ENCODE data around the gene LRRC9. TPM values are rescaled to one million over a fixed set of nuclear protein-coding genes. Genes with fewer than 3 reads are reported as not detected.

Gene LRRC9
- total RNA-seq, 3 donors from 2014 or later (not counting 1 experiment from before 2014, with no cell fraction given) = not detected

DNA sequence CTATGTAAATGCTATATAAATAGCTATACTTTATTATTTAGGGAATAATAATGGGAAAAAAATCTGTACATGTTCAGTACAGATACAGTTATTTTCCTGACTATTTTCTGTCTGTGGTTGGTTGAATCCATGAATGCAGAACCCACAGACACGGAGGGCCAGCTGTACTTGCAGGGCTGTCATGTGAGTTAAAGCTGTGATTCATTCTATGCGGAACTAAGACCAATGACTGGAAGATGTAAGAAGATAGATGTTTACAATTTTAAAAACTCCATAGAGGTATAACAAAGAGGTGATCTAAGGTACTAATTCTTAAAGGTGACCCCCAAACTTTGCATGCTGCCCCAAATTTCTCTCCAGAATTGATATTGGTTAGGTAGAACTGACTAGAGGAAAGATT lies 186.4 kb downstream of the LRRC9 start:
- H3K36me3 ChIP-seq (ENCODE audit: control insufficient read depth, insufficient read depth, low read length) = peaks cover 12% of the 10 kb centered on the region
- H3K27ac ChIP-seq (ENCODE audit: low read length) = no peak overlapping the region
- no peaks in the 10 kb centered on the region for H3K27me3 ChIP-seq (ENCODE audit: control insufficient read depth, insufficient read depth, low read length)
- H3K27ac Mint-ChIP-seq = peak overlapping the region in 1 of 2 donors; percentile 27
- H3K9me3 ChIP-seq (ENCODE audit: control insufficient read depth, insufficient read depth, low read length) = no peaks in the 10 kb centered on the region
- TF ChIP-seq, protein P1, sequence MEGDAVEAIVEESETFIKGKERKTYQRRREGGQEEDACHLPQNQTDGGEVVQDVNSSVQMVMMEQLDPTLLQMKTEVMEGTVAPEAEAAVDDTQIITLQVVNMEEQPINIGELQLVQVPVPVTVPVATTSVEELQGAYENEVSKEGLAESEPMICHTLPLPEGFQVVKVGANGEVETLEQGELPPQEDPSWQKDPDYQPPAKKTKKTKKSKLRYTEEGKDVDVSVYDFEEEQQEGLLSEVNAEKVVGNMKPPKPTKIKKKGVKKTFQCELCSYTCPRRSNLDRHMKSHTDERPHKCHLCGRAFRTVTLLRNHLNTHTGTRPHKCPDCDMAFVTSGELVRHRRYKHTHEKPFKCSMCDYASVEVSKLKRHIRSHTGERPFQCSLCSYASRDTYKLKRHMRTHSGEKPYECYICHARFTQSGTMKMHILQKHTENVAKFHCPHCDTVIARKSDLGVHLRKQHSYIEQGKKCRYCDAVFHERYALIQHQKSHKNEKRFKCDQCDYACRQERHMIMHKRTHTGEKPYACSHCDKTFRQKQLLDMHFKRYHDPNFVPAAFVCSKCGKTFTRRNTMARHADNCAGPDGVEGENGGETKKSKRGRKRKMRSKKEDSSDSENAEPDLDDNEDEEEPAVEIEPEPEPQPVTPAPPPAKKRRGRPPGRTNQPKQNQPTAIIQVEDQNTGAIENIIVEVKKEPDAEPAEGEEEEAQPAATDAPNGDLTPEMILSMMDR (IDR thresholded peaks at IDR 0.05) = no peak
- H3K27me3 Mint-ChIP-seq (ENCODE audit: low read depth in 2 of 2) = no peaks in the 10 kb centered on the region
- peaks cover 58 to 63% of the 10 kb centered on the region in 2 donors for H3K4me1 Mint-ChIP-seq
- DNase-seq (no peak), ATAC-seq (no peak)
- no peak overlapping the region for H3K4me3 ChIP-seq (ENCODE audit: low read length)
- no peaks in the 10 kb centered on the region for H3K9me3 Mint-ChIP-seq
- peaks cover 8% of the 10 kb centered on the region for H3K36me3 Mint-ChIP-seq
- H3K4me3 Mint-ChIP-seq = no peak overlapping the region
- intact Hi-C loops (cut with micrococcal nuclease) = no loop called here
- 61% methylated on average over 2 of the region's 2 CpGs for WGBS (ENCODE audit: insufficient coverage)
- H3K4me1 ChIP-seq (ENCODE audit: control insufficient read depth, insufficient read depth, low read length) = no peaks in the 10 kb centered on the region

DNA sequence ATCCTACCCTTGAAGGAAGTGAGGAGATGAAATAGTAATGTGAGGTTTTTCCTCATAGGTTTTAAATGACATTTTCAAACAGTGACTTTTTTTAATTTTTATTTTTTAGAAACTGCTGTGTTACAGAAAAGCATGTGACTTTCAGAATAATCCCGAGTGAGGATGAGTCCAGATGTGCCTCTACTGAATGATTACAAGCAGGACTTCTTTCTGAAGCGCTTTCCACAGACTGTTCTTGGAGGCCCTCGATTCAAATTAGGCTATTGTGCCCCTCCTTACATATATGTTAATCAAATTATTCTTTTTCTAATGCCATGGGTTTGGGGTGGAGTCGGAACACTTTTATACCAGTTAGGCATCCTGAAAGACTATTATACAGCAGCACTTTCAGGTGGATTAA lies 187.5 kb downstream of the LRRC9 start:
- Mint-ChIP-seq H3K27me3 (ENCODE audit: low read depth in 2 of 2) (no peaks in the 10 kb centered on the region), H3K4me1 (peaks cover 50 to 53% of the 10 kb centered on the region in 2 donors), H3K27ac (peak overlapping the region; percentile 49 to 67), H3K9me3 (no peaks in the 10 kb centered on the region), H3K4me3 (no peak overlapping the region), H3K36me3 (peaks cover 8% of the 10 kb centered on the region)
- H3K27ac ChIP-seq (ENCODE audit: low read length) = no peak overlapping the region
- intact Hi-C loops (cut with micrococcal nuclease) = no loop called here
- H3K36me3 ChIP-seq (ENCODE audit: control insufficient read depth, insufficient read depth, low read length) = peaks cover 12% of the 10 kb centered on the region
- no peak overlapping the region for H3K4me3 ChIP-seq (ENCODE audit: low read length)
- ATAC-seq (no peak), DNase-seq (no peak)
- no peaks in the 10 kb centered on the region for H3K27me3 ChIP-seq (ENCODE audit: control insufficient read depth, insufficient read depth, low read length)
- TF ChIP-seq, protein P1 (IDR thresholded peaks at IDR 0.05) = no peak
- WGBS (ENCODE audit: insufficient coverage) = 88% methylated on average over 3 of the region's 4 CpGs
- H3K9me3 ChIP-seq (ENCODE audit: control insufficient read depth, insufficient read depth, low read length) = no peaks in the 10 kb centered on the region
- no peaks in the 10 kb centered on the region for H3K4me1 ChIP-seq (ENCODE audit: control insufficient read depth, insufficient read depth, low read length)

DNA sequence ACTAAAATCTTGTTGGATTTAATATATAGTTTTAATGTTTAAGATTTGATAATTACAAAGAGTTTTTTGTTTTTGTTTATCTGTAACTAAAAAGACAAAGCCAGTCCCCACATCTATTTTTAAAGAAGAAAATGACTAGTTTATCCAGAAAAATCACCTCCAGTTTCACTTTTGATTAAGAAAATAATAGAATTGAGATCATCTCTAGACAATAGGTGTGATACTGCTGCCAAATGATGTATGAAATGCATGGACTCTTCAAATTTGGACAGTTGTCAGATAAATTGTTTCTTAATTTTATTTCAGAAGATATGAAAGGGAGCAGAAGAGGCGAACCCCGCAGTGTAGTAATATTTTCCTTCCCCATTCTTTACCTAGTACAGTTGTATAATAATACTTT lies 191.8 kb downstream of the LRRC9 start:
- H3K27ac Mint-ChIP-seq = no peak overlapping the region
- DNase-seq (no peak), ATAC-seq (no peak)
- no peaks in the 10 kb centered on the region for H3K9me3 Mint-ChIP-seq
- H3K27me3 ChIP-seq (ENCODE audit: control insufficient read depth, insufficient read depth, low read length) = no peaks in the 10 kb centered on the region
- H3K36me3 Mint-ChIP-seq = peaks cover 14% of the 10 kb centered on the region
- TF ChIP-seq, protein P1 (IDR thresholded peaks at IDR 0.05) = no peak
- H3K36me3 ChIP-seq (ENCODE audit: control insufficient read depth, insufficient read depth, low read length) = peaks cover 23% of the 10 kb centered on the region
- H3K4me1 Mint-ChIP-seq = peaks cover 29 to 33% of the 10 kb centered on the region in 2 donors
- H3K27me3 Mint-ChIP-seq (ENCODE audit: low read depth in 2 of 2) = no peaks in the 10 kb centered on the region
- intact Hi-C loops (cut with micrococcal nuclease) = no loop called here
- no peak overlapping the region for H3K4me3 Mint-ChIP-seq
- no peak overlapping the region for H3K4me3 ChIP-seq (ENCODE audit: low read length)
- WGBS (ENCODE audit: insufficient coverage) = no CpG with 5 or more reads among the region's 2 CpGs
- no peak overlapping the region for H3K27ac ChIP-seq (ENCODE audit: low read length)
- no peaks in the 10 kb centered on the region for H3K4me1 ChIP-seq (ENCODE audit: control insufficient read depth, insufficient read depth, low read length)
- H3K9me3 ChIP-seq (ENCODE audit: control insufficient read depth, insufficient read depth, low read length) = no peaks in the 10 kb centered on the region

Other genes with a start within 250 kb of the LRRC9 start
- gene RTN1, start 49.4 kb upstream of the LRRC9 start, total RNA-seq = 1 to 10 TPM; 1.9 to 3.6 (median 2.3) TPM
- gene PCNX4, start 171.8 kb downstream of the LRRC9 start, total RNA-seq = 10 to 100 TPM; 51.7 to 78.3 (median 58.3) TPM
- gene DHRS7, start 245.3 kb downstream of the LRRC9 start, total RNA-seq = 100 to 1,000 TPM; 115 to 139 (median 126) TPM